EL (cell line): ENCODE measurements around the gene PTAR1.
A peak's percentile ranks its signal among the peaks of the same experiment; 100 is the strongest.
"Not testable (repeated sequence)": the region's sequence is repeated elsewhere in the genome, so short reads cannot be mapped to it uniquely, and the experiment has no call there.

Experiments
- DNase-seq: peaks from one replicate; pipeline ENCODE4 v3.0.0-alpha.2; 2016

Gene PTAR1, protein sequence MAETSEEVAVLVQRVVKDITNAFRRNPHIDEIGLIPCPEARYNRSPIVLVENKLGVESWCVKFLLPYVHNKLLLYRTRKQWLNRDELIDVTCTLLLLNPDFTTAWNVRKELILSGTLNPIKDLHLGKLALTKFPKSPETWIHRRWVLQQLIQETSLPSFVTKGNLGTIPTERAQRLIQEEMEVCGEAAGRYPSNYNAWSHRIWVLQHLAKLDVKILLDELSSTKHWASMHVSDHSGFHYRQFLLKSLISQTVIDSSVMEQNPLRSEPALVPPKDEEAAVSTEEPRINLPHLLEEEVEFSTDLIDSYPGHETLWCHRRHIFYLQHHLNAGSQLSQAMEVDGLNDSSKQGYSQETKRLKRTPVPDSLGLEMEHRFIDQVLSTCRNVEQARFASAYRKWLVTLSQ

DNA sequence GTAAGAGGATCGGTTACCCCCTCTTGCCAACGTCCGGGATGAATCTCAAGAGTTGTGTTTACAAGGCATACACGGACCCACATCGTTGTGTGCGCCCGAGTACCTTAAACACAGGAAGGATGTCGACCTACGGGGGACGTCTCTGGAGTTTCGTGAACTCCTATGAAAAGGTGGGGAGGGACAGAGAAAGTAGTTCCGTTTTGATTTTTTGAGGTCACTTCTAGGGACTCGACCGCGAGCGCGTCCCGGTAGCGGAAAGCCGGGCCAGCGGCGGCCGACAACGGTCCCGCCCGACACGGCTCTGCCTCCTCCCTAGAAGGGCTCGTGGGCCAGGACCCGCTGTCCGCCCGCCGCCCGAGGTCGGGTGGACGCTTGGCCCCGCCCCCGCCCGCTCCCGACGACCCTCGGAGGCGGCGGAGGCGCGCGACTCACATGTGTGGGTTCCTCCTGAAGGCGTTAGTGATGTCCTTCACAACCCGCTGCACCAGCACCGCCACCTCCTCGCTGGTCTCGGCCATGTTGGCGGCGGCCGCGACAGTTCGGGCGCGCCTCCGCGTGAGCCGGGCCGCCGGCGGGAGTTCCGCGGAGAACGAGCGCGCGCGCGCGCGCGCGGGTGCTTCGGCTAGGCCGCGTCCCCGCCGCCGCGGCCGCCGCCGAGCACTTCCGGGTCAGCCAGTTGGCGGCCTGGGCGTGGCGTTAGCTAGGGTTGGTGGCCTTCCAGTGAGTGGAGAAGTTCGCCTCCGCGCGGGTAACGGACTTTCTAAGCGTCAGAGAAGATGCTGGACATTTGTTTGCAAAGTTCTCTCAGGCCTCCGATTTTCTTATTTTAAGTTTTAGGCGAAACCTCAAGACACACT is at the start of gene PTAR1:
Gene PTAR1 (minus strand): TSS at position 591 of the 857 bp plus-strand sequence. CDS start 73 bp downstream, at position 518.
- DNase-seq: peak; percentile 92

DNA sequence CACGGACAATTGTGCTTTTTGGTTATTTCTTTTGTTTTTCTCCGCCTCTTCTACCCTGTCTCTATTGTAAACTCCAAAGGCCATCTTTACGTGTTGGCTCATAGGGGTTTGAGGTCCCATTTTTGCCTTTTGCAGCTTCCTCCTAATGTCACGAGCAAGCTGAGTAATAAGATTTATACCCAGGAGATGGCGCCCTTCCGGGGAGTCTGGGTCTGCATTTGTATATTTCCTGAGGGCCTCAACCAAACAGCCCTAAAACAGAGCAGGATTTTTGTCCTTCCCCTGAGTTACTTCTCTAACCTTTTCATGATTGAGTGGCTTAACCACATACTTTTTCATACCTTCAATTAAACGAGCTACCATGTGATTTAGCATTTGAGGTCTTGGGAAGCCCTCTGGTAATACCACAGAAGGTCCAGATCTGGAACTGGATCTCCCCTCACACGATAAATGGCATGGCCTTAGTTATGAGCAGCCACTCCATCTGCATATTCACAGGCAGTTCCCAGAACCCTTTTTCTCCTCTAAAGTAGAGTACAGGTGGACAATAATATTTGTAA is 49.6 kb upstream of the PTAR1 start:
- DNase-seq: peak; percentile 52

DNA sequence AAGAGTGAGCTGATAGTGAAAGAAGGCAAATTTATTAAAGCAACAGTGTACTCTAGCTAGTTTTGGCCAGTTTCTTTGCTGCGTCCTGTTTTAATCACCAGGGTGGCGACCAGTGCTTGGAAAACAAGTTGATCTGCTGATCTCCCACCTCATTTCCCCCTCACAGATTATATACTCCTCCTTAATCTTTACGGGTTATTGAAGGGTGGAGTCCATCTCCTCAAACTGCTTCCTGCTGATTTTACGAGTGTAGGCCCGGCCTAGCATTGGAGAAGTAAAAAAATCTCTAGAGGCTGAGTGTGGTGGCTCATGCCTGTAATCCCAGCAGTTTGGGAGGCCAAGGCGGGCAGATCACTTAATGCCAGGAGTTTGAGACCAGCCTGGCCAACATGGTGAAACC is 46.8 kb upstream of the PTAR1 start:
- no peak for DNase-seq

DNA sequence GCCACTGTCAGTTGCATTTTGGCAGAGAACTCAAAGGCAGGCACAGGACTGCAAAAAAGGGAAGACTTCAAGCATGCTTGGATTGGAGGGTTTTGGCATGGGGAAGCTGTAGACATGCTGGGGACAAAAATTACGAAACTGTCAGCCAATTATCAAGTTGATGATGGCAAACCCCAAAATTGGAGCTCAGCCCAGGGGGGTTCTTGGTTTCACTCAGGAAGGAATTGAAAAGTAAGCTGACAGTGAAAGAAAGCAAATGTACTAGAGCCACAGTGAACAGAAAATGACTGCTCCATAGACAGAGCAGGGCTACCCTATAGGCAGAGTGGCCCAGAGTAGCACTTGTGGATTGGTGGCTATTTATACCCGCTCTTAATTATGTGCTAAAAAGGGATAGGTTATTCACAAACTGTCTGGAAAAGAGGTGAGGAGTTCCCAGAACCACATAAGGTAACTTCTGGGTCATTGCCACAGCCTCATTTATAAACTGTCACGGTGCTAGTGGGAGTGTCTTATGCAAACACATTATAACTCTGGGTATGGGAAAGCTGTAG is 46.2 kb upstream of the PTAR1 start:
- DNase-seq: no peak

DNA sequence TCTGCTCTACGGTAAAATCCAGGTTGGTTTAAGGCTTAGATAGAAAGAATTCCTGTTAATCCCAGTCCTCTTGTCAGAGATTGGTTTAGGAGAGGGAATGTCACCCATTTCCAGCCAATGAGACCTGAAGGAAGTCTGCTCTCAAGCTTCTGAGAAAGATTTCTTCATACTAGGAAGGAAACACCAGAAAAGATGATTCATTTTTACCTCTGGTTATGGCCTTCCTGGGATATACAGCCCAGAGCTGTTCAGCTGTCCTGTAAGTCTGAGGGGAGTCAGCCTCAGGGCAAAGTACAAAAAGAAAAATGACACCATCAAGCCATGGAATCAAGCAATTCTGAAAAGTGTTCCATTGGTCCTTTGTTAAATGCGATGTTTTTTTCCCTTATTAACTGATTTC is 42.2 kb upstream of the PTAR1 start:
- DNase-seq: peak; percentile 10

DNA sequence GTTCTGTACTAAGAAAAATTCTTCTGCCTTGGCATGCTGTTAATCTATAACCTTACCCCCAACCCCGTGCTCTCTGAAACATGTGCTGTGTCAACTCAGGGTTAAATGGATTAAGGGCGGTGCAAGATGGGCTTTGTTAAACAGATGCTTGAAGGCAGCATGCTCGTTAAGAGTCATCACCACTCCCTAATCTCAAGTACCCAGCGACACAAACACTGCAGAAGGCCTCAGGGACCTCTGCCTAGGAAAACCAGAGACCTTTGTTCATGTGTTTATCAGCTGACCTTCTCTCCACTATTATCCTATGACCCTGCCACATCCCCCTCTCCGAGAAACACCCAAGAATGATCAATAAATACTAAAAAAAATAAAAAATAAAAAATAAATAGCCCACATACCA is 40.2 kb upstream of the PTAR1 start:
- DNase-seq: not testable (repeated sequence)

DNA sequence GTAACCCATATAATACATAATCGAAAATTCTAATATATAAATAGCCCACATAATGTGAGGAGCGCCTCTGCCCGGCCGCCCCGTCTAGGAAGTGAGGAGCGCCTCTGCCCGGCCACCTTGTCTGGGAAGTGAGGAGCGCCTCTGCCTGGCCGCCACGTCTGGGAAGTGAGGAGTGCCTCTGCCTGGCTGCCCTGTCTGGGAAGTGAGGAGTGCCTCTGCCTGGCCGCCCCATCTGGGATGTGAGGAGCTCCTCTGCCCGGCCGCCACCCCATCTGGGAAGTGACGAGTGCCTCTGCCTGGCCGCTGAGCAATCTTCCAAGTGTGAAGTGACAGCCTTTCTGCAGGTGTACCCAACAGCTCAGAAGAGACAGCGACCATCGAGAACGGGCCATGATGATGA is 39.7 kb upstream of the PTAR1 start:
- DNase-seq: not testable (repeated sequence)

DNA sequence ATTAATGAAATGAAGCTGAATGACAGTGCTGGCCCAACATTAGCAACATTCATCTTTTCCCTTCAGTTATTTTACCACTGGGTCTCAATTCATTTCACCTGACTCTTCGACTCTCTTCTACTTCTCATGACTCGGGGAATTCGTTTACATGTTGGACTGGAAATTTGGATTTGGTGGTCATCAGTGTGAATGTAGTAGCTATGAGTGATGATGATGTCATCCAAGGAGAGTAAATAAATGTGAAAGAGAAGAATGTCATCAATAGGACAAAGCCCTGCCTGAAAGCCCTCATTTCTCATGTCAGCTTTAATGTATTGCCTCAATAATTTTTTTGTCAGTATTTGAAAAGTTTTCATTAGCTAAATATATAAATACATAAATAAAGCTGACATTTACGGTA is 38.9 kb upstream of the PTAR1 start:
- DNase-seq: peak; percentile 27

DNA sequence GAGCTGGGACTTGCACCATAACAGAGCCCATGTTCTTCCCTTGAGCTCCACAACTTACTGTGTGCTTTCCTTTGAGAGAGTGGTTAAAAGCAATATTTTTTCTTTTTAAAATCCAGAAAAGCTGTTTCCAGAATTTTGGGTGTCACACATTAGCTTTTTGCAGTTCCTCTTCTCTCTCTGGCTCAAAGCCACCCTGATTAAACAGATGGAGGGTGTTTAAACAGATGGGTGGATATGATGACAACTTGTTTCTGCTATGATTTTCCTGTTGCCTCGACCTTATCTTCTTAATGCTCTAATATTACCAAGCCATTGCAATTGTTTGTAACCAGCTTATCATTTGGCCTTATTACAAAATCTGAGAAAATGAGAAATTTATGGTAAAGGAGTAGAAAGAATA is 37.9 kb upstream of the PTAR1 start:
- no peak for DNase-seq

DNA sequence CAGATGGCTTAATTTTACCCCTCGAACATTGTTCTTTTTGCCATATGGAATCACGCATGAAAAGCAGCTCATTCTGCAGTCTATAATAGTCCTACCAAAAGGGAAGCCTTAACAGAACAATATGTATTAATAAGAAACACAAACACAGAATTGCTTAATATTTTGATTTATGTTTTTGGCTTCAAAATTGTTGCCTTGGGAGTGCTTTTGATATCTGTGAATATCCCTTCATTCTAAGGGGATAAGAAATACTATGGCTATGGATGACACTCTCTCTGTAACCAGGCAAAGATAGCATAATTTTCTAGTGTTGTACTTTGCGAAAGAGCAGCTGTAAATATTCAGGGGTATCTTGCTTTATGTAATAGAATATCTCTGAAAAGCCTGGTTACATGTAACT is 34.5 kb upstream of the PTAR1 start:
- DNase-seq: no peak

DNA sequence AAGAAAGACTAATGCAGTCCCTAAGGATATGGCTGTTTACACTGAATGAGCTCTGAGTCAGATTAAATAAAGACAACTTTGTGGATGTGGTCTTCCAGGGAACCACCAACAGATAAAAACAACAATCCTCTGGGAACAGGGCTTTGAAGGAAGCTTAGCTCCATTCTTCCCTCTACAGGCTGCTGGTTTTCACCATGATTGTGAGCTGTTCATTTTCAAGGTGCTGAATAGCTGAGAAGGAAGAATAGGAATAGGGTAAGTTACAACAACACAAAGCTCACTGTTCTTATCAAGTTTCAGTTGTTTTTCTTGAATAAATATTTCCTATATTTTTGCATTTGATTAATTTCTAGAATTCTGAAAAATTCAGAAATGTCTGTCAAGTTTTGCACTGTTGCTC is 25.9 kb upstream of the PTAR1 start:
- DNase-seq: peak; percentile 20

DNA sequence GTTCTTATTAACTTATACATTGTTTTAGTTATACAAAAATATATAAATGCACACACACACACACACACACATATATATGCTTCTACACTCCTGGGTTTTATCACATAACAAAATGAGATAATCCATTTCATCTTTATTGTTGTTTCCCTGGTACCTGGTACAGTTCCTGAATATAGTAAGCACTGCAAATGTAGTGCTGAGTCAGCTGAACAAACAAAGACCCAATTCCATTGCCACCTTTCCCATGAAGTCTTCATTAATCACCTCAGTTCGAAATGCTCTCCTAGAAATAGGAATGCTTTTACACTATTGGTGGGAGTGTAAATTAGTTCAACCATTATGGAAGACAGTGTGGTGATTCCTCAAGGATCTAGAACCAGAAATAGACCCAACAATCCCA is 13.4 kb upstream of the PTAR1 start:
- DNase-seq: no peak

DNA sequence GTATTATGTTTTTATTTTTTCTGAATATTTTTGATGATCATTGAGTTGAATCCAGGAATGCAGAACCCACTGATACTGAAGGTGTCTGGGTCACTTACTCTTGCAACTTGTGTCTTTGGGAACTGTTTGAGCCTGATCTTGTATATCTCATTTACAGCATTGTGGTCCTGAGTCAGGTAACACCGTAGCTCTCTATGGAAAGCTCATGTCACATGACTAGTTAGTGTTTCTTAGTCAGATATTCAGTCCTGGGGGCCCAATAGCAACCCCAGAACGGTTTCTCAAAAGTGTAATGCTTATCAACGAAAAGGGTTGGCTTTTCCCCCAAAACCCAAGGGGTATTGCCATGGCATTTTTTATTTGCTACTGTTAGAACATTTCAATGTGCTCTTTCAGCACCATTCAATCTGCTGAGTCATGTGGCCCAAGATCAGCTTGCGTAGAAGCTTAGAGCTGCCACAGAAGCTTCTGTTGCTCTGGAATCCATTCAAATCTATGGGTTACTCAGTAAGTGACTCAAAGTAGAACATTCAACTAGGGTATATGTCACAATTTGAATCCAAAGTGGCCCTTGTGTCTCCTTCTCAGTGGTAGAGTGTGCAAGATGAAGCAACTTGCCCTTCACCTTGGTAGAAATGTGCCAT is 12.1 kb upstream of the PTAR1 start:
- DNase-seq: peak; percentile 45

DNA sequence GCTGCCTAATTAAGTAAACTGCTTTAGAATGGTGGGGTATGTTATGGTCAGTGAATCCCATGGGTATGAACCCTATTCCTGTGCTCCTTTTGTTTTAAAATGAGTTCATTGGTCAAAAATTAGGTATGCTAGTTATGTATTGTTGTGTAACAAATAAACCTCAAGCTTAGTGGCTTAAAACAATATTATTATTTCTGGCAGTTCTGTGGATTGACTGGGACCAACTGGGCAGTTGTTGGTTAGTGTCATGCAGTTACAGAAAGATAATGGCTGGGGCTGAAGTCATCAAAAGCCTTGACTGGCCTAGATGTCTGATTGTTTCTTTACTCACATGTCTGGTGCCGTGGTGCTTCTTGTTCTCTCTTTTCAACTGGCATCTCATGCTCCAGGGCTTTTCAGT is 8.9 kb upstream of the PTAR1 start:
- DNase-seq: peak; percentile 36

DNA sequence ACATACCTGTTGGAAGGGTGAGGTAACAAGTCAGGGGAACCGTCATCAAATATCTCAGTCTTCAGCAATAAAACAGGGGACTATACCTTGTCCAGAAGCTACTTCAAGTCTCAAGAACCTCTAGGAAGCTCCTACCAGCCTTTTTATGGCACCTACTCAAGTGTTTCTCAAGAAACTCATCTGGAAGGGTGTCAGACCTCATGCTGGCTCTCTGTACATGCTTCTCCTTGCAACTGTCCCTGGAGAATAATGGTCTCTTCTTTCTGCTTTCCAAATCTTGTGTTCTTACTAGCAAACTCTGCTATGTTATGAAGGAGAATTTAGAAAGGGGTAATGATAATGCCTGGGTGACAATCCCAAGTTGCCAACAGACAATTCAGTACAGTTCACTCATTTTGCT is 8.3 kb upstream of the PTAR1 start:
- DNase-seq: no peak

DNA sequence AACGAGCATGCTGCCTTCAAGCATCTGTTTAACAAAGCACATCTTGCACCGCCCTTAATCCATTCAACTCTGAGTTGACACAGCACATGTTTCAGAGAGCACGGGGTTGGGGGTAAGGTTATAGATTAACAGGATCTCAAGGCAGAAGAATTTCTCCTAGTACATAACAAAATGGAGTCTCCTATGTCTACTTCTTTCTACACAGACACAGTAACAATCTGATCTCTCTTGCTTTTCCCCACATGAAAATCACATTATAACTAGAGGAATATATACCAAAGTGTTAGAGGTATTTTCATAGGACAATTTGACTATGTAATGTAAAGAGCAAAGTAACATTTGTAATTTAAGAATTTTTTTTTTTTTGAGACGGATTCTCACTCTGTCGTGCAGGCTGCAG is 4.1 kb upstream of the PTAR1 start:
- DNase-seq: not testable (repeated sequence)

DNA sequence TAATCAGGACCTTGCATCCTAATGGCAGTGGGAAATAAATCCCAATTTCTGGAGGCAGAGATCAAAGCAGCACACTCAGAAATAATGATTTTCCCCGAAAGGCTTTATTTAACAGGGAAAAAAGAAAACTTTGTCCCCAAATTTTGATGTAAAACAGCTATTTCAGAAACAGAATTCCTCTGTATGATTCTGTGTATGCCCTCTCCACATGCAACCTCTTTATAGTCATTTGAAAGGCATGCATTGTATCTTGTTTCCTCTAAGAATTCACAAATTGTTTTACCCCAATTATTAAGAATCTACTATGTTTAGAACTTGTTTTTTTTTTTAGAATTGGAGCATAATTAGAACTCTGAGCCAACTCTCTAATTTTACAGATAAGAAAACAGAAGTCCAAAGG is 2.7 kb upstream of the PTAR1 start:
- DNase-seq: no peak

DNA sequence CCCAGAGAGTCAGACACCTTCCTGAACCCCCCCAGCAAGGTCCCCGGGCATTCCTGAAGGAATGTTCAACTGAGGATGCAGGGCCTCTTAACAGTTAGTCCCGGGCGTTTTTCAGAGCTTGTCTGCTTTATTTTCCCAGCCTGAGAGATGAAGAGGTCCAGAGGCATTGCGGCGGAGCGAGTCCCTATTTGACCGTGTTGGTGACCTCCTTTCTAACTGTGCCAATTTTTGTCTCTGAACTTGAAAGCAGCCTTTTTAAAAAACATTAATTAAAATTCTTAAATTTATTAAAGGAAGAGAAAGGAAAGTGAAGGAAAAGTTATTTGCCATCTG is 433 bp upstream of the PTAR1 start:
- DNase-seq: no peak

DNA sequence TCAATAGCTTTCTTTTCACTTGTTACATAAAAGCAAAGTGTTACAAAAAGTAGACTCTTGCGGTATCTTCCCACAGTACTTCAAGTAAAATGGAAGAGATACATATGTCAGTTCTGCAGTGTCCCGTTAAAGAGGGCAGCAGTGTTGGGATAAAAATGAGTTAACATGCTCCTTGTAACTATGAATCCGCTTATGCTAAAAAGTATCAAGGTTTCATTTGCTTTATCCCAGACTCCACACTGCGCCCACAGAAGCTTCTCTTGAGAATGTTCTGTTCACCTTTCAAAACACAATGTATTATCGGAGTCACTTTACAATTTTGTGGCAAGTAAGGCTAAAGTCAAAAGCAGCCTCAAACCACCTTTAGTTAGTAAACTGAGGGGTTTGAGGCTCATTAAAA is 790 bp downstream of the PTAR1 start:
- DNase-seq: peak; percentile 23

DNA sequence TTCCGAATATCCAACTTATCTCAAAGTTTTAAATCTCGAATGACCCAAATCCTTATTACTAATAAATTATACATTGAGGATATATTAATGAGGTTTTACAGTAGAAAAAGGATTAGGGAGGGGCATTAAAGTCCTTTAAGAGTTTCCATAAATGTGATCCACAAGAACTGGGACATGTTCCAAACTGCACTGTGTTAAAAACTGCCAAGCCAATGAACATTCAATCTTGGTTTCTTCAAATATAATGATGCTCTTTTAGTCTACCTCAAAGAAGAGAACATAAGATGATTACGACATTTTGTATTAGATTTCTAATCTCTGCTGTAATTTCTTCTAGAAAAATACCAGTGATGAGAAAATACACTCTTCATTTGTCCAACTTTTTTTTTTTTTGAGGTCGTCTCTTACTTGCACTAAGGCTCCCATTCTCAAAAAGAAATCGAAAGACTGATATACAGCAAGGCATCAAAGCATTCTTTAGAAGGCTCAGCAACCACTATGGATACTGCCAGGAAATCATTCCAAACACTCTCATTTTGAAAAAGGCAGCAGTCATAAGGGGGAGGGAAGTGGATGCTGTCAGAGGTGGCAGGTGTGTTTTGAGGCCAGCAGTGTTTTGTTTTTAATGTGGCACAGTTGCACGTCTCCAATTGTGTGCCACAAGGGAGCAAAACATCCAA is 1.7 kb downstream of the PTAR1 start:
- DNase-seq: peak; percentile 25

DNA sequence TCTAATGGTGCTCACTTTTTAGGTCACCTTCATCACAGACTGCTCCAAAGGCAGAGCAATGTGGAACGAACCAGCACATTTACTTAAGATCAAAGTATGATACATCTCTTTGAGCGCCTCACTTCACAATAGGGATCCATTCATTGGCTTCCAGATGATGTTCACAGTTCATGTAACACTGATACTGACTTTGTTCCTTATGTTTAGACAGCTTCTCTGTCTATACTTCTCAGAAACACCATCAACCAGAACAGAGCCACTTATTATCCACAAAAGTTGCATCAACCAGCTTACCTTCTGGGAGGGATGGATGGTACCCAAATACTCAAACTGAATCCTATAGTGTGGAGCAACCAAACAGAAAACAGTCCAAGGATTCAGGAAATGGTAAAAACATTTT is 4.6 kb downstream of the PTAR1 start:
- DNase-seq: no peak

DNA sequence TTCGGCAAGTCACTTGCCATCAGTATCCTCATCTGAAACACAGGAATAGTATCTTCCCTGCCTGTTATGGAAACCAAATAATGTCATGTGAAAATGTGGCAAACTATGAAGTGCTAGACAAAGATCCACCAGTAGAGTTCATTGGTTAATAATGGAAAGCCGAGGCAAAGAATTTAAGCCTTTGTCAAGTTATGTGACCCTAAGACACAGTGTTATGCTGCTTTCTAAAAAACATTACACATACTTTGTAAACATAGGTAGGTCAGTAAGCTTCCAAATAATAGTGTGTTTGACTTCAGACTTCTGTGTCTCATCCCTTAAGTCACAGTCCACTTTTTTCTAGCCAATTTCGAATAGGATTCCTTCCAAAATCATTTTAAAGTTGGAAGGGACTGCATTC is 6.0 kb downstream of the PTAR1 start:
- no peak for DNase-seq

DNA sequence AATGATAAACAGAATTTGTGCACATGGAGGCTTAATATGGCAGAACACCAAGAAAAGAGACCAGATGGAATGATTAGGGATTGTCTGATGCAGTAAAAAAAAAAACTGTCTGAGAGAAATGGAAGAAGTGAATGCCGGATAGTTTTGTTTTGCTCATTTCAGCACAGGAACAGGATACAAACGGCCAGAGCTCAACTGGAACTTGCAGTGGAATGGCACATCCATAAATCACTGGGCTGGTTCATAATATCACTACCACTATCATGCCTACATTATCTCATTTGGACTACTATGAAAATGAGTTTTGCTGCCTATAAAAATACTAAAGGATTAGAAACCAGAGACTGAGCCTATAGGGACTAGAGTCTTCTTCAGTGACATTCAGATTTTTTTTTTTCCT is 9.7 kb downstream of the PTAR1 start:
- no peak for DNase-seq
